Lower leg skin (tissue), 4 donors: ENCODE results near the gene KAZN. TPM values are rescaled to one million over a fixed set of nuclear protein-coding genes. Genes with fewer than 3 reads are reported as not detected.

ENCODE experiments used
- DNase-seq, 2 donors: peaks; one replicate each; pipeline ENCODE4 v3.0.0-alpha.2; 2019; ENCODE audit warnings: low spot score in 2 of 2
- H3K4me3 ChIP-seq: fragments of 200-600 bp; sonication (generic); 2 replicates; pipeline ENCODE4 v1.5.1; 2017; ENCODE audit warnings: mild to moderate bottlenecking, low read depth; ENCODE audit not compliant: poor library complexity, severe bottlenecking
- CTCF ChIP-seq, 3 donors: fragments of 450-650 bp; IDR thresholded peaks; one replicate each; pipeline ENCODE4 v1.5.1; 2016; ENCODE audit warnings: antibody characterized with exemption in 3 of 3, mild to moderate bottlenecking in 3 of 3, moderate library complexity in 2 of 3
- POLR2A ChIP-seq, 2 donors: fragments of 450-650 bp; IDR thresholded peaks; one replicate each; pipeline ENCODE4 v1.6.1; 2016 to 2017; ENCODE audit warnings: antibody characterized with exemption in 2 of 2, mild to moderate bottlenecking in 1 of 2, moderate library complexity in 1 of 2
- WGBS, 2 donors: methylation state at CpG; one replicate each; pipeline ENCODE4 v1.1.5; 2018; 5-methylcytosine and 5-hydroxymethylcytosine counted together
- intact Hi-C: fragments of 100-400 bp; cut with DNase I; formaldehyde crosslinking; loops from one replicate; pipeline ENCODE4 v1.15.0; 2023; ENCODE audit warnings: low total_unique reads
- total RNA-seq, 4 donors: library from RNA; depleted of rRNA; stranded (reverse); fragments of >200 nt; gene quantifications; one replicate each; pipeline ENCODE4 v1.1.0, GENCODE V29; 2016

The KAZN gene
- total RNA-seq, 4 donors from 2014 or later = 21.4 to 36.0 (median 28.4) TPM

GRCh38 chr1:15080328-15081007, 482.0 kb downstream of the KAZN start:
- WGBS, 2 donors = 64 to 67% methylated on average over 10 of the region's 10 CpGs

DNA sequence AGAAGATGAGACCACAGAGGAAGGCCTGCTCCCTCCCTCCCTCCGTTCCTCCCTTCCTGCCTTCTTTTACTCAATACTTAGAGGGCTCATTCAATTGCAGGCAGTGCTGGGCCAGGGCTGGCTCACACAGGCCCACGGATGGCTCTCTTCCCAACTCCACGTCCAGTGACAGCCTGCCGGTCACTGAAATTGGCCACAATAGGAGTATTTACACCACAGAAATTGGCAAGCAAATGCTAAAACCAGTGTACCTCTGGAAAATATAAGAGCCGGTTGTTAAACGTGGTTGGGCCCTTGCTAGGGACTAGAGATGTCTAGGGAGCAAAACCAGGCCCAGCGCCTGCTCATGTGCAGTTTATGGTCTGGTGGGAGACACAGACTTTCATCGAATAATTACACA, 482.6 kb downstream of the KAZN start:
- intact Hi-C loops = no loop called here
- no peak overlapping the region for H3K4me3 ChIP-seq
- TF ChIP-seq CTCF (IDR thresholded peaks at IDR 0.05) = no peak
- TF ChIP-seq POLR2A (IDR thresholded peaks at IDR 0.05) = no peak
- WGBS, 2 donors = 71 to 79% methylated on average over 8 of the region's 8 CpGs
- DNase-seq = no peak

More at GRCh38 chr1:15080328-15081007, 482.0 kb downstream of the KAZN start:
- intact Hi-C loops = no loop called here
- no peak overlapping the region for H3K4me3 ChIP-seq
- TF ChIP-seq CTCF (IDR thresholded peaks at IDR 0.05) (no peak), POLR2A (IDR thresholded peaks at IDR 0.05) (no peak)
- no peak for DNase-seq

DNA sequence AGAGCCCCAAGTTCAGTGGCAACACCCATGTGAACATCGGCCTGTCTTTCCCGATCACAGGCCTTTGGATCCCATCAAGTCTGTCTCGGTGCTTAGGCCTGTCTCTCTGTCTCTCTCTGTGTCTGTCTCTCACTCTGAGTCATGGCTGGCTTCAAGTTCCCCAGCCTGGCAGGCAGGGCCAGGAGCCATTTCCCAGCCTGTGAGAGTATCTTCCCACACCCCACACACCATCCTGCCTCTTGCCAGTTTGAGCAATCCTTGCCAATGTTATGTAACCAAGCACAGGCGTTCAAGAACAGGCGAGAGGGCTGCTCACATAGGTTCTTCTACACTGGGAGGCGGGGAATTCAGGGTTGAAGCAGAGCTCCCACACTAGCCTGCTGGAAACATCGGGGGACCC, 485.1 kb downstream of the KAZN start:
- DNase-seq = peak in 1 of 2 donors; percentile 25
- intact Hi-C loops = no loop called here
- H3K4me3 ChIP-seq = no peak overlapping the region
- no peak for TF ChIP-seq POLR2A (IDR thresholded peaks at IDR 0.05)
- no peak for TF ChIP-seq CTCF (IDR thresholded peaks at IDR 0.05)
- 63 to 71% methylated on average over 7 of the region's 7 CpGs for WGBS, 2 donors

DNA sequence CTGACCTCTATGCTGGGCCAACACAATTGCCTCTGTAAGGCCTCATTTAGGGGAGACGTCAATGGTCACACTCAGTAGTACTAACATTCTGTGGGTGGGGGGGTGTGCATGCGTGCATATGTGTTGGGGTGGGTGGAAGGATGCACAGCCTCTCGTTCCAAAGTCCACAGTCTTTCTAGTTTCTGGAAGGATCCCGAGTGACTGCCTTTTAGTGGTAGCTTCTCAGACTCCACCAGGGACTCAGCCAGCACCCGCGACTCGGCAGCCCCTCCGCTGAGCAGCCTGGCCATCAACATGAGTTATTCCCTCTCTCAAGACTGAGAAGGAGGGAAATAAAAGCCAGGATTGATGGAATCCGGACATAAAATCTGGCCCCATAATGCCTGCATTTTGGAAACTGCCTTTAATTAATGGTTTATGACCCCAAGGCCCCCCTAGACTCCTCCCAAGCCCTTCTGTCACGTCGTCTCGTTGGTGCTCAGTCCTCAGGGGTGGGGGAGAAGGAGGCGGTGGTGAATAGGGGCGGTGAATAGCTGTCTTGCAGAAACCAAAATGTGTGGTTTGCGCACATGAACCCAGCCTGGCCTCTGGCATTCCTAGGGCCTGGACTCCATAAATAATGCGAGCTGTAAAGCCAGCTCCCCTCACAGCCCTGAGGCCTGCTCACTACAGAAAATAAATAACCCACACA, 489.9 kb downstream of the KAZN start:
- no peak overlapping the region for H3K4me3 ChIP-seq
- DNase-seq = no peak
- WGBS, 2 donors = 70 to 71% methylated on average over 16 of the region's 16 CpGs
- intact Hi-C loops = no loop called here
- TF ChIP-seq CTCF (IDR thresholded peaks at IDR 0.05) (no peak), POLR2A (IDR thresholded peaks at IDR 0.05) (no peak)

DNA sequence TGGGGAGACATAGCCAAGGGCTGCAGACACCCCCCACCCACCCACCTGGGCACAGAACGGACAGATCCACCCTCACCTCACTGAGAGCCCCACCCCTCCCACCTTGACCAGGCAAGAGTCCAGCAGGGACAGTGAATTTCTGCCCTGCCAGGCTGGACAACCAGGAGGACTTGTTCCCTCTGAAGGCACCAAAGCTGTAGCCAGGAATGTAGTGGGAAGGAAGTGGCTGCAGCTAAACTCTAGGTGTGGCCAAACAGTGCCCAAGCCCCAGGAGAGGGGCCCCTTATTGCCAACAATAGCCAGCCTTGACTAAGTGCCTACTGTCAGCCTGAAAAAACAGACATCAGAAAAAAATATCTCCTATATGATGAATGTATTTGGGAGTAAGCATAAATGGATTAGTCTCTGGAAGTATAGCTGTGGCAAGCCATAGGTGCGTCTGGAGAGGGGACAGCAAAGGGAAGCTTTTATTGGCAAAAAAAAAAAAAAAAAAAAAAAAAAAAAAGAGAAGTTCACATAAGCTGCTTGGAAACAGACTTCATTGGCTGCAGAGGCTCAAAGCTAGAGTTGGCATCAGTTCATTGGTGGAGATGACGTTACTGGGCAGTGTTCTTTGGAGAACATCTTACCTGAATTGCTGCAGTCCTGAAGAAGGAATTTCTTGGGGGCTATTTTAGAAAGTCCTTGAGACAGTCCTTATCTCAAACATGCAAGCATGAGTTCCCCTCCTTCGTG, 490.9 kb downstream of the KAZN start:
- intact Hi-C loops = no loop called here
- TF ChIP-seq POLR2A (IDR thresholded peaks at IDR 0.05) (no peak), CTCF (IDR thresholded peaks at IDR 0.05) (no peak)
- no peak for DNase-seq
- no peak overlapping the region for H3K4me3 ChIP-seq
- WGBS, 2 donors = 50 to 63% methylated on average over 4 of the region's 4 CpGs
